Muscle of arm (tissue), 12 donors: ENCODE measurements around the gene C2CD4A. TPM values are rescaled to one million over a fixed set of nuclear protein-coding genes. Genes with fewer than 3 reads are reported as not detected.

Source experiments
- DNase-seq: peaks from one replicate; pipeline ENCODE4 v3.0.0-alpha.2; 2013
- polyA plus RNA-seq, 12 donors: library from polyadenylated mRNA; unstranded; fragments of 120-200 nt; gene quantifications; one replicate each; pipeline ENCODE4 v1.2.1, GENCODE V29; 2013; ENCODE audit not compliant: insufficient read length in 12 of 12

The C2CD4A gene
- polyA plus RNA-seq, 12 donors: 0.04 to 0.07 (median 0.05) TPM; not detected in 5

- DNase-seq: peak; percentile 57
These were observed 7.0 kb upstream of the C2CD4A start for GRCh38 chr15:62059816-62060112.

GRCh38 chr15:62060113-62060895 is 6.5 kb upstream of the C2CD4A start, which contains the start of gene VPS13C:
Gene VPS13C, minus strand, starts transcription at chr15:62060447. Its CDS starts 73 bp downstream, at chr15:62060374.
- peak; percentile 90 for DNase-seq

GRCh38 chr15:62060896-62061280 is 5.9 kb upstream of the C2CD4A start:
- no peak for DNase-seq

- DNase-seq: no peak
These were observed 2.7 kb upstream of the C2CD4A start for GRCh38 chr15:62063825-62064635.

GRCh38 chr15:62067448-62068044 is 769 bp downstream of the C2CD4A start:
- DNase-seq: no peak

GRCh38 chr15:62068071-62068809 is 1.5 kb downstream of the C2CD4A start:
- DNase-seq: no peak

- DNase-seq: no peak
These were observed 2.0 kb downstream of the C2CD4A start for GRCh38 chr15:62068810-62069167.

GRCh38 chr15:62069551-62069950 is 2.8 kb downstream of the C2CD4A start:
- no peak for DNase-seq

- no peak for DNase-seq
These were observed 5.0 kb downstream of the C2CD4A start for GRCh38 chr15:62071711-62072308.

- no peak for DNase-seq
These were observed 9.0 kb downstream of the C2CD4A start for GRCh38 chr15:62075595-62076277.

- no peak for DNase-seq
These were observed 12.8 kb downstream of the C2CD4A start for GRCh38 chr15:62079594-62079993.

- no peak for DNase-seq
These were observed 16.7 kb downstream of the C2CD4A start for GRCh38 chr15:62083194-62084154.

- no peak for DNase-seq
These were observed 19.0 kb downstream of the C2CD4A start for GRCh38 chr15:62085740-62086139.

- peak; percentile 63 for DNase-seq
These were observed 21.0 kb downstream of the C2CD4A start for GRCh38 chr15:62087671-62088352.

- DNase-seq: no peak
These were observed 21.5 kb downstream of the C2CD4A start for GRCh38 chr15:62088353-62088693.

- no peak for DNase-seq
These were observed 22.8 kb downstream of the C2CD4A start for GRCh38 chr15:62089616-62090015.

- no peak for DNase-seq
These were observed 24.2 kb downstream of the C2CD4A start for GRCh38 chr15:62090988-62091387.

- no peak for DNase-seq
These were observed 27.0 kb downstream of the C2CD4A start for GRCh38 chr15:62093809-62094208.

GRCh38 chr15:62094388-62094787 is 27.6 kb downstream of the C2CD4A start:
- no peak for DNase-seq
